HTR-8/SVneo (cell line): ENCODE measurements around the gene F7.
"Not testable (repeated sequence)": the region's sequence is repeated elsewhere in the genome, so short reads cannot be mapped to it uniquely, and the experiment has no call there.

Experiments
- DNase-seq: peaks from one replicate; pipeline ENCODE4 v3.0.0; 2011; ENCODE audit warnings: low spot score, mixed read lengths; ENCODE audit not compliant: insufficient read length
- FAIRE-seq: peaks from 2 replicates; lab custom pipeline; 2011; peaks lifted over from hg19 to GRCh38; lab: Jason Lieb, UNC

Gene F7

GRCh38 chr13:113161975-113162374 is 56.4 kb downstream of the F7 start:
- not testable (repeated sequence) for DNase-seq, FAIRE-seq

DNA sequence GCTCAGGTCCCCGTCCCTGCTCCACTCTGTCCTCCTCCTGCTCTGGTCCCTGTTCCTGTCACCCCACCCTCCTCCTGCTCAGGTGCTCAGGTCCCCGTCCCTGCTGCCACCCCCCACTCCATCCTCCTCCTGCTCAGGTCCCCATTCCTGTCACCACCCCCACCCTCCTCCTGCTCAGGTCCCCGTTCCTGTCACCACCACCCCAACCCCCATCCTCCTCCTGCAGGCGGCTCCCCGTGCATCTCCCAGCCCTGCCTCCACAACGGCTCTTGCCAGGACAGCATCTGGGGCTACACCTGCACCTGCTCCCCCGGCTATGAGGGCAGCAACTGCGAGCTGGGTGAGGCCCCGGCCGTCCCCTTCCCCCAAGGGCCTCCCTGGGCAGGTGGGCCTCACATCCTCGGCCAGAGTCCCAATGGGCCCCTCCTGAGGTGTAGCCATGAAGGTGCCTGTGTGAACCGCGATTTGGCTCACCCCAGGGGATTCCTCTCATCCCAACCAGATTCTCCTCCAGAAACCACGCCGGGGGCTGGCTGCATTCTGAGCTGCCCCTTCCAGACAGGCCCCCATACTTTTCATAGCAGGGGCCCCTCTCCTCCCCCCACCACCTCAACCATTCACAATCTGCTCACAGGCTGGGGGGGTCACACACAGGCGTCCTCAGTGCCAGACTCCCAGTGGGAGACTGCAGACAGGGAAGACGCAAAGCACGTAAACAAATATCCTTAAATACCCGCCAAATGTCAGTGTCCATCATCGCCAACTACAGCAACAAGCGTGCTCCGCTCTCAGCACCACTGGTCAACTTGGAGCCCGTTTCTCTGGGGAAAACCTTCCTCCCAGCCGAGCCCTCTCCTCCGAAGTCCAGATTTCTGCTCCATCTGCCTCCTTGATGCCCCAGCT is 57.4 kb downstream of the F7 start:
- DNase-seq (no peak), FAIRE-seq (no peak)

DNA sequence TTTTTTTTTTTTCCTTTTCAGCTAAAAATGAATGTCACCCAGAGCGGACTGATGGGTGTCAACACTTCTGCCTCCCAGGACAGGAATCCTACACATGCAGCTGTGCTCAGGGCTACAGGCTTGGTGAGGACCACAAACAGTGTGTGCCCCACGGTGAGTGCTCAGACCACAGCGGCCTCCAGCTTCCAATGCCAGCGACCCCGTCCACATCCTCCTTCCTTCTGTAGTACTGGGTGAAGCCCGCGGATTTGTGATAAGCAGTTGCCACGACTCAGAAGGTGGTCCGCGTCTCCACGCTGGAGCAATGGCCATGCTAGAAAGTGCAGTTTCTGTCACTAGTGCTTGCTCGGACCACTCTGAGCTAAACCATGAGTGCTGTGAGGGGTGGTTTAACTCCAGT is 58.9 kb downstream of the F7 start:
- DNase-seq (no peak), FAIRE-seq (no peak)

DNA sequence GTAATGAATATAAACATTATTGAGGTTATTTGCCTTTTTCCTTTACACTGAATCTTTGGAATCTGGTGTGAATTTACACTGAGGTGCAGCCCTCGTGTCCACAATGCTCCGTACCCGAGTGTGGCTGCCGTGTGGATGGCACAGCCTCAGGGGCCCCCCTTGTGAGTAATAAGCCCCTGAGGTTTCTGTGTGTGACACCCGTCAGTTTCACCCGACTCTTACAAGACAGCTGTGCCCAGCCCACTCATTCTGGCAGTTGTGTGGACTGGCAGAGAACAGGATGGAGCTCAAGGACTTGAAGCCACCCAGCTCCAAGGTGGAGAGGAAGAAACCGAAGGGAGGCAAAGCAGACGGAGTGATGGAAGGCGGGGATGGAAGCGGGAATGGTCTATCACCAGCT is 60.7 kb downstream of the F7 start:
- no peak for FAIRE-seq
- DNase-seq: no peak

DNA sequence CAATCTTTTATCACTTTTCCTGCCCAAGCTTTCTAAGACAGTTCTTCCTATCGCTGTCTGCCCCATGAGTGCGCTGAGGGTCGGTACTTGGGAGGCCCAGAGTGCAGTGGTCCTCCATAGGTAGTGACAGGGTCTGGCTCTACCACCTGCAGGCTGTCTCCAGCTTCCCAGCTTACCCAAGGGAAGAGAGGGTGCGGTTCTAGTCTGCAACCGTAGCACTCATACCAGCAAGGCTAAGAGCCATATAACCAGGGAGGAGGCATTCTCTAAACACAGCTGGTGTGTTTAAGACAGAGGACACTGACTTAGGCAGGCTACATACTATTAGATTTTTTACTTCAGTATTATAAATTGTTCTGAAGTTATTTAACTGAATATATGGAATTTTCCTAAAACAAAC is 61.1 kb downstream of the F7 start:
- DNase-seq: no peak
- no peak for FAIRE-seq

DNA sequence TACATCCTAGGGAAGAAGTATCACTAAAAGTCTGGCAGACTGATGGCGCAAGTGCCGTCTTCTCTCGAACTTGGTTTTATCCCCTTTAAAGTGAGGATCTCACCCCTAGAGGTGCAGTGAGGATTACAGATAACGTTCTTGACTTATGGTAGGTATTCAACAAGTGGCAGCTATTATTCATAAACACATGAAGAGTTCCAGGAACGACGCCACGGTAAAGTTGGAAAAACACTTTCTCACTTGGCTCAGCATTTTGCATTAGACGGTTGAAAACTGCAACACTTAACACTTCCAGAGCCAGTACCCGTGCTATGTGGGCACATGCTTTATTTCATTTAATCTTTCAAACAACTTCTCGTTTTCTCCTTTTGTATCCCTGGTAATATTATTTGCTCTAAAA is 61.6 kb downstream of the F7 start:
- FAIRE-seq (no peak), DNase-seq (no peak)

DNA sequence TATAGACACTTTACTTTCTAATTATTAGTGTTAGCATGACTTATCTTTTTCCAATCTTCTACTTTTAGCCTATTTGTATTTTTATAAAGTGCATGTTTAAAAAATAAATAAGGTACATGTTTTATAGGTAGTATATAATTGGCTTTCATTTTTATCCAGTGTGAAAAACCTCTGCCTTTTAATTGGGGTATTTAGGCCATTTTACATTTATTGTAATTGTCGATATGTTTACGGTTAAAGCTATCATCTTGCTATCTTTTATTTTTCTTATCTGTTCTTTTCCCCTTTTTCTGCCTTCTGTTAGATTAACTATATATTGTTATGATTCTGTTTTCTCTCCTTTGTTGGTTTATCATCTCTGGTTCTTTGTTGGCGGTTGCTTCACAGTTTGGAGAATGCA is 62.0 kb downstream of the F7 start:
- DNase-seq: no peak
- FAIRE-seq: no peak

DNA sequence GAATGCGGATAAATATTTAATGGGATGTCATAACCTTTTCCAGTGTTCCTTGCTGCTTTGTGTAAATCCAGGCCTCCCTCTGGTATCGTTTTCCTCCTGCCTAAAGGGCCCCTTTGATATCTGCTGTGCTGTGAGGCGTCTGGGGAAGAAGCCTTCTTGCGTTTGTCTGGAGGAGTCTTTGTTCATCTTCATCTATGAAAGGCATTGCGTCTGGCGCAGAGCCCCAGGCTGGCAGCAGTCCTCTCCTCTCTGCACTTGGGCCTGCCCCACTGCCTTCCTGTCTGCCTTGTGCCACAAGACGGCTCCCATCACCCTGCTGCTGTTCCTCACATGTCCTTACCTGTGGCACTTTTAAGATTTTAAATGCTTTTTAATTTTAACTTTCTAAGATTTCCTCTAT is 62.6 kb downstream of the F7 start:
- DNase-seq: no peak
- FAIRE-seq: no peak

GRCh38 chr13:113169277-113170272 is 64.0 kb downstream of the F7 start:
- DNase-seq (no peak), FAIRE-seq (peak; percentile 28)
